HL-60 (cell line): ENCODE measurements around the gene METTL25B.

Experiments used
- DNase-seq, 2 experiments: peaks; one replicate each; pipeline ENCODE4 v3.0.0-alpha.2; 2010 to 2020; ENCODE audit warnings: low read depth in 1 of 2, low spot score in 1 of 2
- H3K27ac ChIP-seq: fragments of 250-450 bp; sonication (Bioruptor Pico); replicated peaks from 2 replicates; pipeline ENCODE4 v1.5.1; 2020; ENCODE audit warnings: mild to moderate bottlenecking, moderate library complexity
- H3K27me3 ChIP-seq: fragments of 250-450 bp; sonication (Bioruptor Pico); 2 replicates; pipeline ENCODE4 v1.5.1; 2021; ENCODE audit warnings: mild to moderate bottlenecking, moderate library complexity; ENCODE audit not compliant: insufficient read depth, poor library complexity, severe bottlenecking
- H3K4me3 ChIP-seq: replicated peaks from 2 replicates; pipeline ENCODE4 v1.5.1; 2011; ENCODE audit warnings: mild to moderate bottlenecking, control low read depth, low read length; ENCODE audit not compliant: insufficient read depth
- CTCF ChIP-seq: IDR thresholded peaks from one replicate; pipeline ENCODE4 v1.5.1; 2011; ENCODE audit warnings: low read length, control low read depth, inconsistent platforms; ENCODE audit not compliant: insufficient read depth
- GABPA ChIP-seq: IDR thresholded peaks from 2 replicates; pipeline ENCODE4 v1.6.1; 2012; ENCODE audit warnings: low read depth
- POLR2AphosphoS5 ChIP-seq: IDR thresholded peaks from 2 replicates; pipeline ENCODE4 v1.6.1; 2012; ENCODE audit warnings: low read depth
- REST ChIP-seq: IDR thresholded peaks from 2 replicates; pipeline ENCODE4 v1.6.1; 2012; ENCODE audit warnings: low read depth; ENCODE audit not compliant: insufficient replicate concordance
- SPI1 ChIP-seq: IDR thresholded peaks from 2 replicates; pipeline ENCODE4 v1.6.1; 2012; ENCODE audit warnings: low read depth, mild to moderate bottlenecking, borderline replicate concordance

METTL25B gene

DNA sequence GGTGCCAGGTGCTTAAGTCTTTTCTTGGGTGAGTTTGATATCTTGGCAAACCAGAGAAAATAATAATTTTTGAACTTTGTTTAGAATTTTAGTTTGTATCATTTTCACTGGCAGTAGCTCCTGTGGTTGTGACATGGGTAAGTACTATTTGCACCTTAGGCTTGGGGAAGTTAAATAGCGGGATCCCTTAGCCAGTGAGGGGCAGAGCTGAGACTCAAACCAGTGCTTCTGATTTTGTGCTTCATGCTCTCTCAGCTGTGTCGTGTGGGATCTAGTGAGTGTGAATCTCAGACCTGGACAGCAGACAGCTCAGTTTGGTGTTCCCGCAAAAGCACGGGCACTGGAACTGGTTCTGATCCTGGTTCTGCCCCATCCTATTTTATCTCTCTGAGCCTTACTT, 48.7 kb downstream of the METTL25B start:
- Histone ChIP-seq H3K4me3 (no peak overlapping the region), H3K27ac (no peak overlapping the region), H3K27me3 (no peaks in the 10 kb centered on the region)
- no peak for DNase-seq
- TF ChIP-seq SPI1, result no peak
- no peak for TF ChIP-seq CTCF
- TF ChIP-seq GABPA, result no peak

DNA sequence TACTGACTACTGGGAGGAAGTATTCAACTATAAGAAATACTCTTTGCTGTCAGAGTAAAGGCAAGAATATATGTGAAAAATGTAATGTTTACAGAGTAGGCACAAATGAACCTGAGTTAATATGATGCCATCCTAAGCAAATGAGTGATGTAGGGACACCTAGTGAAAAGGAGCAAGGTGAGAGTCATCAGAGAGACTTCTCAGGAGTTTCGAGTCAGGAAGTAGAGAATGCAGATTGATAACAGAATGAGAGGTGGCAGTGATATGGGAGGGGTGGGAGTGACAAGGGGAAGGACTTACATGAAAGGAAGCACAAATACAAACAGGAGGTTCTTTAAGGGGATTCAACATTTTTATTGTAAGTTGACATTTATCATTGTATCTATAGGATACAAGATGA, 49.3 kb downstream of the METTL25B start:
- no peak overlapping the region for H3K4me3 ChIP-seq
- DNase-seq, result no peak
- no peaks in the 10 kb centered on the region for H3K27me3 ChIP-seq
- no peak overlapping the region for H3K27ac ChIP-seq
- no peak for TF ChIP-seq SPI1
- TF ChIP-seq REST, result no peak
- no peak for TF ChIP-seq GABPA
- no peak for TF ChIP-seq POLR2AphosphoS5
- TF ChIP-seq CTCF, result no peak

GRCh38 chr1:156781585-156782186, 53.4 kb downstream of the METTL25B start:
- no peaks in the 10 kb centered on the region for H3K27me3 ChIP-seq
- no peak for TF ChIP-seq CTCF
- TF ChIP-seq GABPA, result no peak
- TF ChIP-seq SPI1, result no peak
- TF ChIP-seq POLR2AphosphoS5, result no peak
- no peak for TF ChIP-seq REST
- no peak overlapping the region for H3K27ac ChIP-seq
- H3K4me3 ChIP-seq, result no peak overlapping the region
- DNase-seq, result no peak

DNA sequence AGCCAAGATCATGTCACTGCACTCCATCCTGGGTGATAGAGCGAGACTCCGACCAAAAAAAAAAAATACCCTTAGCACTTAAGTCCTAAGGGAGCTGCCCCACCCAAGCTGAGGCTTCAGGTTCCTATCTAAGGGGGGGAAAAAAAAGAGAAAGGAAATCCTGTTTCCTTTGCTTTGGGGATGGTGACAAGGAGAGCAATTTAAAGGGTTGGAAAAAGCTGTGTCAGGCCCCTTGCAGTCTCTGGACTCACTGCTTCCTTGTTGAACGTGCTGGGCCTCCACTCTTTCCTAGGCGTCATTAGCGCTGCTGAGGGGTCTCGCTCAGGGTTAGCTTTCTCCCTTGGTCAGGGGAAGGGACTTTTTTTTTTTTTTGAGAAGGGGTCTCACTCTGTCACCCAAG, 57.2 kb downstream of the METTL25B start:
- TF ChIP-seq GABPA (no peak), POLR2AphosphoS5 (no peak), REST (no peak), SPI1 (no peak), CTCF (no peak)
- no peaks in the 10 kb centered on the region for H3K27me3 ChIP-seq
- no peak overlapping the region for H3K27ac ChIP-seq
- DNase-seq, result no peak
- H3K4me3 ChIP-seq, result no peak overlapping the region
